Measurements from ENCODE around the gene IPO13.

DNA sequence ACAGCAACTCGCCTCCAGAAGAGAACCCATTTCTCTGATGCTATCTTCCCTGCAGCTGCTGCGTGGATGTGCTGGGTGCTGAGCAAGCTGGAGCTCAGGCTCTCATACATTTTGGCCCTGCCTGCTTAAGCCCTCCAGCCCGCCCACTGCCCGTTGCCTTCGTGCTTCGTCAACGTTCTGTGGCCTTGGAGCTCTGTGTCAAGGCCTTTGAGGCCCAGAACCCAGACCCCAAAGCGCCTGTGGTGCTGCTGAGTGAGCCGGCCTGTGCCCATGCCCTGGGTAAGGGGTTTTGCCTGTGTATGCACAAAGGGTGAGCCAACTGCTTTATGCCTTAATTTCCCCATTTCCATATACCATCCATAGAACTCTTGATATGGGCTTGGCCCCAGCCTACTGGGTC lies 24.2 kb downstream of the IPO13 start:
- no peak for TF ChIP-seq OSR1 (CRISPR knock-in tag; IDR thresholded peaks at IDR 0.05)
- no peak for TF ChIP-seq SNAI2 (CRISPR knock-in tag; IDR thresholded peaks at IDR 0.05)
- TF ChIP-seq ESRRG (CRISPR knock-in tag; IDR thresholded peaks at IDR 0.05) = no peak
- no peak for TF ChIP-seq ZFP3 (CRISPR knock-in tag; IDR thresholded peaks at IDR 0.05)
- TF ChIP-seq ZNF565 (CRISPR knock-in tag; conservative IDR thresholded peaks at IDR 0.05; ENCODE audit: low read depth) = no peak
